Epithelial cell of proximal tubule (primary cell): Measurements from ENCODE around the gene CDR2. TPM values are rescaled to one million over a fixed set of nuclear protein-coding genes. Genes with fewer than 3 reads are reported as not detected.
"Not testable (repeated sequence)": the region's sequence is repeated elsewhere in the genome, so short reads cannot be mapped to it uniquely, and the experiment has no call there.

Experiments used
- DNase-seq: peaks from one replicate; pipeline ENCODE4 v3.0.0-alpha.2; 2011; ENCODE audit warnings: low read depth
- H3K4me3 ChIP-seq: 2 replicates; pipeline ENCODE4 v1.5.1; 2011; ENCODE audit warnings: low read depth, mild to moderate bottlenecking, low read length
- total RNA-seq: library from RNA; depleted of rRNA; stranded (reverse); fragments of >200 nt; gene quantifications from 2 replicates; pipeline ENCODE4 v1.2.3, GENCODE V29; 2015
- TF ChIP-seq, protein P1 (sequence below): conservative IDR thresholded peaks from 2 replicates; pipeline ENCODE4 v1.5.1; 2012; ENCODE audit warnings: low read depth, mild to moderate bottlenecking, low read length

CDR2 gene
- total RNA-seq, 1 donor from 2014 or later = 37.0 TPM

DNA sequence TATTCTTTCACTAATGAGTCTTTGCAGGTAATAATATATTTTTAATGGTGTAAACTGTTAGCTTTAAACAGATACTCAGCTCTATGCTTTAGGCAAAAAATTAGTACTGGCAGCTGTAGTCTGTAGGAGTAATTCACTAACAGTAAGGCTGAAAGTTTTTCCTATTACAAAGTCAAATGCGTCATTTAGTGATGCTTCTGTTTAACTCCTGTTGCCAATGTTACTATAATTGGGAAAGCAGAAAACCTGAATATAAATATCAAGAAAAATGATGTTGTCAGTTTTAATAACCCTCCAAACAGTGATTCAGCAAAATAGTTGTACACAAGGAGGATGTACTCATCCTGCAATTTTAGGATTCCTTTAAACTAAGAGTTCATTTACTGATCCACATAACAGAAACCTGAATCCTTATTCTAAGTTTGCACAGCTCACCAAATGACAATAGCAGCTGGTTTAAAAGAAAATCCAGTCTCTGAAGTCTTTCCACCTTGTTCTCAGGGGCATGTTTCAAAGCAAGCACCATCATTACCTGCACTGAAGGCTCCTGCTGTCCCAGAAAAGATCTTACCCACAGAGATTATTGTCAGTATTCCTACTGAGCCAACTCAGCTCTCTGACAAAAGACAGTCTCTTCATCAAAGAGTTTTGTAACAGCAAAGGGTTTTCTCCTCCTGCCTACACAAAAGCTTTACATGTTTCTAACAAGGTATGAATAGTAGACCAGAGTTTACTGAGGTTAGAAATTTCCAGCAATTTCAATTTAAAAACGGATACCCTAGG is 4.2 kb downstream of the CDR2 start:
- DNase-seq = no peak
- TF ChIP-seq, protein P1, sequence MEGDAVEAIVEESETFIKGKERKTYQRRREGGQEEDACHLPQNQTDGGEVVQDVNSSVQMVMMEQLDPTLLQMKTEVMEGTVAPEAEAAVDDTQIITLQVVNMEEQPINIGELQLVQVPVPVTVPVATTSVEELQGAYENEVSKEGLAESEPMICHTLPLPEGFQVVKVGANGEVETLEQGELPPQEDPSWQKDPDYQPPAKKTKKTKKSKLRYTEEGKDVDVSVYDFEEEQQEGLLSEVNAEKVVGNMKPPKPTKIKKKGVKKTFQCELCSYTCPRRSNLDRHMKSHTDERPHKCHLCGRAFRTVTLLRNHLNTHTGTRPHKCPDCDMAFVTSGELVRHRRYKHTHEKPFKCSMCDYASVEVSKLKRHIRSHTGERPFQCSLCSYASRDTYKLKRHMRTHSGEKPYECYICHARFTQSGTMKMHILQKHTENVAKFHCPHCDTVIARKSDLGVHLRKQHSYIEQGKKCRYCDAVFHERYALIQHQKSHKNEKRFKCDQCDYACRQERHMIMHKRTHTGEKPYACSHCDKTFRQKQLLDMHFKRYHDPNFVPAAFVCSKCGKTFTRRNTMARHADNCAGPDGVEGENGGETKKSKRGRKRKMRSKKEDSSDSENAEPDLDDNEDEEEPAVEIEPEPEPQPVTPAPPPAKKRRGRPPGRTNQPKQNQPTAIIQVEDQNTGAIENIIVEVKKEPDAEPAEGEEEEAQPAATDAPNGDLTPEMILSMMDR = no peak
- H3K4me3 ChIP-seq = no peak overlapping the region

DNA sequence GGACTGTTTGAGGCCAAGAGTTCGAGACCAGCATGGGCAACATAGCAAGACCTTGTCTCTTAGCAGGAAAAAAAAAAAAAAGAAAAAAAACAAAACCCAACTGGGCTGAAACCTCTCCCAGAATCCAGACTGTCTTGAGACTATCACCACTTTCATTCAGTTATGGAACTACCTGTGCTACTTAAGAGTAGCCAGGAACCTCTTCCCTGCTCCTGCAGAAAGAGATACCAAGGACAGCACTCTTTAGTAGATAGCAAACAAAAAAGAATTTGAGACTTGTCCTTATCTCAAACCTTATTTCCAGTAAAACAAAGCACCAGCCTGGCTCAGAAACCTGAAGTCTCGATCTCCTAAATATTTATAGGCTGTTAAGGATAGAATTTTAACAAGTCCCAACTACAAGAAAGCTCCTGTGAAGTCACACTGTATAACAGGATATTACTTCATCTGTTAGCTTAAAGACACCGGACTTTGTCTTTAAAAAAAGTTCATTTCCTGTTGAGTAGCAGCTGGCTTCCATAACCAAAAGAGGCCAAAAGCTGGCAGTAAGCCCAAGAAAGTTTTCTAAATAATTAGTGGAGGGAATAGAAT is 5.1 kb downstream of the CDR2 start:
- TF ChIP-seq, protein P1 = no peak
- DNase-seq = no peak
- H3K4me3 ChIP-seq = no peak overlapping the region

DNA sequence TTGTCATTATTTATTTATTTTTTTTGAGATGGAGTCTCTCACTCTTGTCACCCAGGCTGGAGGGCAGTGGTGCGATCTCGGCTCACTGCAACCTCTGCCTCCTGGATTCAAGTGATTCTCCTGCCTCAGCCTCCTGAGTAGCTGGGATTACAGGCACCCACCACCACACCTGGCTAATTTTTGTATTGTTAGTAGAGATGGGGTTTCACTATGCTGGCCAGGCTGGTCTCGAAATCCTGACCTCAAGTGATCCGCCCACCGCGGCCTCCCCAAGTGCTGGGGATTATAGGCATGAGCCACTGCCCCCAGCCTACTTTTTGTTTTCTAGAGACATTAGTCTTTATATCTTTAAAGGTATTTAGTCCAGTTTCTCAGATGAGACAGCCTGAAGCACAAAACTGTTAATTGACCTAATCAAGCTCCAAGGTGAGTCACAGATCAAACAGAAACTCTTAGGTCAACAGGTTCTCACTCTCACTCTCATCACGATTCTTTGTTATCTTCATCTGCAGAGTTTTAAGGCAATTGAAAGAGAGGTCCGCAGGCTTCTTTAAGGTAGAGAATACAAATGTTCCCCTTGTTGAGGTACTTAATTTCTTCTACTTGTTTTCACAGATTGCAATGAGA is 6.1 kb downstream of the CDR2 start:
- DNase-seq, H3K4me3 ChIP-seq: not testable (repeated sequence)

DNA sequence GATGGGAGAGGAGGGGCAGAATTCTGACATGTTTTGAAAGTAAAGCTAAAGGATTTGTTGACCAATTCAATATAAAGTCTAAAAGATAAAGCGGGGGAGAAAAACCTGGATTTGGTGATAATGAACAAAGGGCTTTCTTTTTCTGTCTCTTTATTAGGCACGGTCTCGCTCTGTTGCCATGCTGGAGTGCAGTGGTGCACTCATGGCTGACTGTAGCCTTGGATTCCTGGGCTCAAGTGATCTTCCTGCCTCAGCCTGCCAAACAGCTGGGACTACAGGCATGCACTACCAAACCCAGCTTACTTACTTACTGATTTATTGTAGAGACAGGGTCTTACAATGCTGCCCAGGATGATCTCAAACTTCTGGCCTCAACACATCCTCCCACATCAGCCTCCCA is 7.5 kb downstream of the CDR2 start:
- H3K4me3 ChIP-seq = no peak overlapping the region
- TF ChIP-seq, protein P1 = no peak
- no peak for DNase-seq

DNA sequence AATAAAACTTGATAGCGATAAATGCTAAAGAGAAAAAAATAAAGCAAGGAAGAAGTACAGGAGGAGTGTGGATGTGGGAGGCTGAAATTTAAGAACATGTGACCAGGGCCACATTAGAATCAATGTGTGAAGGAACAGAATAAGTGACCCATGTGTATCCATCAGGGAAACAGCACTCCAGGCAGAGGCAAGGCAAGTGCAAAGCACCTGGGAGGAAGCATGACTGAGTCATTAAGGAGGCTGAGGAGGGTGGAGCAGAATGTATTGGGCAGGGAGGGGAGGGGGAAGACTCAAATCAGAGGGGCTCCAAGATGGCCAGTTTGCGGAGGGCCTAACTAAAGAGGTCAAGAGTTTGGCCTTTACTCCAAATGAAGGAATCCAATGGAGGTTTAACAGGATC is 8.0 kb downstream of the CDR2 start:
- TF ChIP-seq, protein P1 = no peak
- no peak overlapping the region for H3K4me3 ChIP-seq
- DNase-seq = no peak

DNA sequence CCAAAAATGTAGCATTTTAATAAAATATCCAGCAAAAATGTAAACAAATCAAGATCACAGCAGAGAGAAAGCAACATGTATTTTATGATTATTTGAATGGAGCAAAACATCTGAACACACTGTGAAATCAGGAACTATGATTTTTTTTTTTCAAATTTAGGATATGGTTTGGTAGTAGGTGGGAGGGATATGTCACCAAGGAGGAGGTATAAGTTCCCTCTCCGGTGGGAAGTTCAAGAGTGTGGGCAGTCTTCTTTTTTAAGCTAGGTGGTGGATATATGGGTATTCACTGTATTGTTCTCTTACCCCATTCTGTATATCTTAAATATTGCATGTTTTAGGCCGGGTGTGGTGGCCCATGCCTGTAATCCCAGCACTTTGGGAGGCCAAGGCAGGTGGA is 10.2 kb downstream of the CDR2 start:
- no peak for DNase-seq
- no peak overlapping the region for H3K4me3 ChIP-seq
- TF ChIP-seq, protein P1 = no peak

GRCh38 chr16:22360963-22361659 is 13.3 kb downstream of the CDR2 start:
- TF ChIP-seq, protein P1 = no peak
- DNase-seq = no peak
- no peak overlapping the region for H3K4me3 ChIP-seq
